Measurements from ENCODE around the gene PLOD1.

DNA sequence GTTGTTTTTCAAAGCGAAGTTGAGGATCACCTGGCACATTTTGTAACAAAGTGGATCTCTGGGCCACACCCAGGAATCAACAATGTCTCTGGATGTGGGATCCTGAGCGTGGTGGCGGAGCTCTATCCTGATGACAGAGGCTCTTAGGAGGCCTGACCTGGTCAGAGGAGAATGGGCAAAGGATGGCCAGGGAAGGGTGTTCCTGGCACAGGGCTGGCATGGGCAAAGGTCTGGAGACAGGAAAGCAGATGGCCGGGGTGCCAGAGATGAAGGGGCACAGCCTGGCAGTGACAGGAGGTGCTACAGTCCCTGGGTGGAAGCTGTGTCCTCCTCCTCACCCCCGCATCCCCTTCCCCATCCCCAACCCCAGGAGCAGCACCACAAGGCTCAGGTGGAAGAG lies 25.8 kb downstream of the PLOD1 start:
- no peak for TF ChIP-seq PPARA (CRISPR knock-in tag; IDR thresholded peaks at IDR 0.05; ENCODE audit: borderline replicate concordance)
- TF ChIP-seq TCF4 (CRISPR knock-in tag; IDR thresholded peaks at IDR 0.05; ENCODE audit: borderline replicate concordance) = no peak
- TF ChIP-seq ZNF565 (CRISPR knock-in tag; conservative IDR thresholded peaks at IDR 0.05; ENCODE audit: low read depth) = no peak
- TF ChIP-seq TOX (CRISPR knock-in tag; IDR thresholded peaks at IDR 0.05; ENCODE audit: borderline replicate concordance) = no peak
- no peak for TF ChIP-seq OSR1 (CRISPR knock-in tag; IDR thresholded peaks at IDR 0.05)
- TF ChIP-seq ZNF8 (CRISPR knock-in tag; IDR thresholded peaks at IDR 0.05) = no peak

Measured in SK-N-SH treated with all-trans-retinoic acid at 6 μM for 48 hours (cell line).